Hepatocyte (in vitro differentiated cells): ENCODE measurements around the gene VPS26C. TPM values are rescaled to one million over a fixed set of nuclear protein-coding genes. Genes with fewer than 3 reads are reported as not detected.

ENCODE experiments used
- DNase-seq: peaks from one replicate; pipeline ENCODE4 v3.0.0-alpha.2; 2016; ENCODE audit warnings: low spot score
- H2AFZ ChIP-seq: fragments of 200-600 bp; sonication (generic); 2 replicates; pipeline ENCODE4 v1.6.0; 2016; ENCODE audit warnings: antibody characterized with exemption, mild to moderate bottlenecking
- H3K27ac ChIP-seq: fragments of 200-600 bp; sonication (generic); 2 replicates; pipeline ENCODE4 v1.5.1; 2016; ENCODE audit warnings: mild to moderate bottlenecking
- H3K27me3 ChIP-seq: fragments of 200-600 bp; sonication (generic); 2 replicates; pipeline ENCODE4 v1.6.1; 2016
- H3K36me3 ChIP-seq: fragments of 200-600 bp; sonication (generic); replicated peaks from 2 replicates; pipeline ENCODE4 v1.5.1; 2016; ENCODE audit warnings: low read depth; ENCODE audit not compliant: insufficient read depth
- H3K4me1 ChIP-seq: fragments of 200-600 bp; sonication (generic); 2 replicates; pipeline ENCODE4 v1.5.1; 2016; ENCODE audit warnings: mild to moderate bottlenecking, moderate library complexity; ENCODE audit not compliant: insufficient read depth
- H3K4me2 ChIP-seq: fragments of 200-600 bp; sonication (generic); 2 replicates; pipeline ENCODE4 v1.6.0; 2016
- H3K4me3 ChIP-seq: fragments of 200-600 bp; sonication (generic); 2 replicates; pipeline ENCODE4 v1.5.1; 2016; ENCODE audit warnings: mild to moderate bottlenecking
- H3K79me2 ChIP-seq: fragments of 200-600 bp; sonication (generic); 2 replicates; pipeline ENCODE4 v1.6.0; 2017; ENCODE audit warnings: mild to moderate bottlenecking
- H3K9me2 ChIP-seq: fragments of 200-600 bp; sonication (generic); replicated peaks from 2 replicates; pipeline ENCODE4 v1.6.0; 2017; ENCODE audit warnings: mild to moderate bottlenecking; ENCODE audit not compliant: insufficient read depth
- H3K9me3 ChIP-seq: fragments of 200-600 bp; sonication (generic); 2 replicates; pipeline ENCODE4 v1.5.1; 2016; ENCODE audit warnings: low read depth, mild to moderate bottlenecking
- H4K20me1 ChIP-seq: fragments of 200-600 bp; sonication (generic); 2 replicates; pipeline ENCODE4 v1.6.0; 2016; ENCODE audit warnings: mild to moderate bottlenecking; ENCODE audit not compliant: insufficient read depth, poor library complexity, severe bottlenecking
- CTCF ChIP-seq: fragments of 200-600 bp; sonication (generic); IDR thresholded peaks from 2 replicates; pipeline ENCODE4 v1.5.1; 2016; ENCODE audit warnings: antibody characterized with exemption, mild to moderate bottlenecking; ENCODE audit not compliant: poor library complexity
- EZH2 ChIP-seq: fragments of 200-600 bp; sonication (generic); IDR thresholded peaks from 2 replicates; pipeline ENCODE4 v1.6.1; 2016; ENCODE audit warnings: antibody characterized with exemption, mild to moderate bottlenecking, borderline replicate concordance
- EZH2phosphoT487 ChIP-seq: fragments of 200-600 bp; sonication (generic); IDR thresholded peaks from one replicate; pipeline ENCODE4 v1.6.1; 2018; ENCODE audit warnings: antibody characterized with exemption, mild to moderate bottlenecking, low read depth, moderate library complexity; ENCODE audit not compliant: unreplicated experiment, severe bottlenecking
- WGBS: methylation state at CpG from one replicate; pipeline ENCODE4 v1.1.6; 2016; ENCODE audit warnings: low lambda C conversion rate; ENCODE audit errors: missing lambda C conversion rate; 5-methylcytosine and 5-hydroxymethylcytosine counted together
- polyA plus RNA-seq: library from polyadenylated mRNA; unstranded; fragments of >200 nt; fragmentation: Nextera tagmentation; extraction: Ambion mirVana; gene quantifications from 2 replicates; pipeline ENCODE4 v1.2.1, GENCODE V29; 2016
- total RNA-seq: library from RNA; depleted of rRNA; stranded (reverse); fragments of >200 nt; gene quantifications from 2 replicates; pipeline ENCODE4 v1.2.3, GENCODE V29; 2014

VPS26C gene
- total and polyA plus RNA-seq, 2 experiments from 2014 or later: 43.7 to 74.5 TPM

GRCh38 chr21:37197746-37198145, 69.4 kb downstream of the VPS26C start:
- no peak for DNase-seq
- Histone ChIP-seq H3K4me1 (no peaks in the 10 kb centered on the region), H3K36me3 (no peaks in the 10 kb centered on the region), H3K4me2 (no peak overlapping the region), H2AFZ (no peak overlapping the region), H3K27me3 (no peaks in the 10 kb centered on the region), H3K79me2 (no peaks in the 10 kb centered on the region), H3K4me3 (no peak overlapping the region), H4K20me1 (no peaks in the 10 kb centered on the region), H3K27ac (no peak overlapping the region), H3K9me2 (no peaks in the 10 kb centered on the region), H3K9me3 (no peaks in the 10 kb centered on the region)
- WGBS: 94% methylated on average over 4 of the region's 4 CpGs
- TF ChIP-seq CTCF (no peak), EZH2phosphoT487 (no peak), EZH2 (no peak)

- Histone ChIP-seq H3K9me3 (no peaks in the 10 kb centered on the region), H2AFZ (no peak overlapping the region), H3K4me2 (no peak overlapping the region), H3K27ac (no peak overlapping the region), H3K27me3 (no peaks in the 10 kb centered on the region), H3K9me2 (no peaks in the 10 kb centered on the region), H4K20me1 (no peaks in the 10 kb centered on the region), H3K4me3 (no peak overlapping the region), H3K4me1 (no peaks in the 10 kb centered on the region), H3K36me3 (no peaks in the 10 kb centered on the region), H3K79me2 (no peaks in the 10 kb centered on the region)
- DNase-seq: no peak
- no peak for TF ChIP-seq EZH2phosphoT487
- TF ChIP-seq CTCF: no peak
- TF ChIP-seq EZH2: no peak
- WGBS: 96% methylated on average over 8 of the region's 8 CpGs
Observed at GRCh38 chr21:37196847-37197246, 70.3 kb downstream of the VPS26C start.

- Histone ChIP-seq H3K27ac (no peak overlapping the region), H3K9me3 (no peaks in the 10 kb centered on the region), H3K36me3 (no peaks in the 10 kb centered on the region), H3K4me2 (no peak overlapping the region), H3K79me2 (peaks cover 4% of the 10 kb centered on the region), H3K9me2 (no peaks in the 10 kb centered on the region), H3K4me3 (no peak overlapping the region), H4K20me1 (no peaks in the 10 kb centered on the region), H3K27me3 (no peaks in the 10 kb centered on the region), H3K4me1 (no peaks in the 10 kb centered on the region), H2AFZ (no peak overlapping the region)
- TF ChIP-seq CTCF: no peak
- no peak for TF ChIP-seq EZH2
- TF ChIP-seq EZH2phosphoT487: no peak
- 96% methylated on average over 15 of the region's 15 CpGs for WGBS
- DNase-seq: no peak
Observed at GRCh38 chr21:37195610-37196009, 71.5 kb downstream of the VPS26C start.

- DNase-seq: no peak
- Histone ChIP-seq H3K4me3 (no peak overlapping the region), H3K9me3 (no peaks in the 10 kb centered on the region), H3K4me2 (no peak overlapping the region), H4K20me1 (no peaks in the 10 kb centered on the region), H3K27me3 (no peaks in the 10 kb centered on the region), H3K36me3 (no peaks in the 10 kb centered on the region), H3K4me1 (no peaks in the 10 kb centered on the region), H2AFZ (no peak overlapping the region), H3K79me2 (peaks cover 6% of the 10 kb centered on the region), H3K9me2 (no peaks in the 10 kb centered on the region), H3K27ac (no peak overlapping the region)
- WGBS: 96% methylated on average over 3 of the region's 3 CpGs
- TF ChIP-seq EZH2 (no peak), CTCF (no peak), EZH2phosphoT487 (no peak)
Observed at GRCh38 chr21:37195059-37195458, 72.1 kb downstream of the VPS26C start.
